ENCODE data around the gene PAQR8. TPM values are rescaled to one million over a fixed set of nuclear protein-coding genes. Genes with fewer than 3 reads are reported as not detected.

PAQR8 gene
- total and polyA plus RNA-seq, 2 of the 13 experiments (the other 11 are each of a cell fraction or from before 2014, with no cell fraction given), result 37.7 to 50.7 TPM

GRCh38 chr6:52352239-52353018 is 9.5 kb upstream of the PAQR8 start (continued):
- TF ChIP-seq ZNF788 (CRISPR knock-in tag; IDR thresholded peaks at IDR 0.05; ENCODE audit: borderline replicate concordance), result 0 out of 2 replicates have a peak, but pooled peaks have one; percentile 56
- no peak for TF ChIP-seq HES4 (CRISPR knock-in tag; IDR thresholded peaks at IDR 0.05; ENCODE audit: borderline replicate concordance)
- TF ChIP-seq SNAPC2 (CRISPR knock-in tag; IDR thresholded peaks at IDR 0.05), result no peak
- TF ChIP-seq ZFP36L2 (CRISPR knock-in tag; IDR thresholded peaks at IDR 0.05), result no peak
- TF ChIP-seq ZC3H13 (CRISPR knock-in tag; IDR thresholded peaks at IDR 0.05), result no peak
- TF ChIP-seq ATF3 (CRISPR knock-in tag; IDR thresholded peaks at IDR 0.05), result peak; percentile 95
- peak; percentile 90 for TF ChIP-seq AHDC1 (CRISPR knock-in tag; IDR thresholded peaks at IDR 0.05; ENCODE audit: borderline replicate concordance)
- 0 out of 2 replicates have a peak, but pooled peaks have one; percentile 62 for TF ChIP-seq HOMEZ (CRISPR knock-in tag; IDR thresholded peaks at IDR 0.05; ENCODE audit: low read depth)
- 0 out of 2 replicates have a peak, but pooled peaks have one; percentile 29 for TF ChIP-seq BCL6 (CRISPR knock-in tag; IDR thresholded peaks at IDR 0.05)
- peak; percentile 93; the same call in 1 of the 2 replicates for TF ChIP-seq JUNB (CRISPR knock-in tag; IDR thresholded peaks at IDR 0.05; ENCODE audit: borderline replicate concordance)
- TF ChIP-seq RORA (CRISPR knock-in tag; IDR thresholded peaks at IDR 0.05), result no peak
- peak; percentile 43; the same call in 1 of the 2 replicates for TF ChIP-seq CREM (IDR thresholded peaks at IDR 0.05)
- no peak for TF ChIP-seq CREM (CRISPR knock-in tag; IDR thresholded peaks at IDR 0.05)
- TF ChIP-seq TEF (CRISPR knock-in tag; IDR thresholded peaks at IDR 0.05), result no peak
- TF ChIP-seq KMT2B (CRISPR knock-in tag; IDR thresholded peaks at IDR 0.05), result no peak
- no peak for TF ChIP-seq SP140L (CRISPR knock-in tag; IDR thresholded peaks at IDR 0.05; ENCODE audit: borderline replicate concordance)
- TF ChIP-seq EHMT2 (IDR thresholded peaks at IDR 0.05; ENCODE audit: borderline replicate concordance, low read depth, low read length), result no peak
- no peak for TF ChIP-seq NFKB2 (CRISPR knock-in tag; IDR thresholded peaks at IDR 0.05; ENCODE audit: borderline replicate concordance)
- 0 out of 2 replicates have a peak, but pooled peaks have one; percentile 55 for TF ChIP-seq ZNF350 (CRISPR knock-in tag; IDR thresholded peaks at IDR 0.05; ENCODE audit: borderline replicate concordance, low read depth)
